HepG2 (cell line): ENCODE measurements around the gene ING2. TPM values are rescaled to one million over a fixed set of nuclear protein-coding genes. Genes with fewer than 3 reads are reported as not detected.
"Not testable (repeated sequence)": the region's sequence is repeated elsewhere in the genome, so short reads cannot be mapped to it uniquely, and the experiment has no call there.

Source experiments
- ATAC-seq: fragments of 200-7000 bp; cut with Tn5 transposase; 3 replicates; pipeline ENCODE4 v1.9.1; 2020; ENCODE audit warnings: mild to moderate bottlenecking, moderate library complexity
- BruUV-seq: library from RNA; stranded (reverse); fragments of 400-500 nt; replicated peaks from 2 replicates; lab custom pipeline; 2021; lab: Mats Ljungman, UMichigan
- CTCF ChIA-PET: fragments of 300-600 bp; formaldehyde crosslinking; extraction: SDS; loops from one replicate; lab custom pipeline; 2021; ENCODE audit warnings: low total read pairs, inconsistent platforms, low intra/inter-chr PET ratio; lab: Yijun Ruan, JAX
- POLR2A ChIA-PET: fragments of 350-600 bp; sonication (Branson Sonifier 250); formaldehyde crosslinking; loops from one replicate; lab custom pipeline; 2020; ENCODE audit warnings: antibody characterized with exemption, inconsistent platforms; lab: Yijun Ruan, JAX
- DNase-seq: peaks from one replicate; pipeline ENCODE4 v3.0.0-alpha.2; 2015; ENCODE audit warnings: low spot score
- FAIRE-seq: peaks from 3 replicates; lab custom pipeline; 2011; peaks lifted over from hg19 to GRCh38; lab: Jason Lieb, UNC
- H2AFZ ChIP-seq: one replicate; pipeline ENCODE4 v1.6.1; 2011; ENCODE audit warnings: low read length, inconsistent platforms
- H3K27ac ChIP-seq: fragments of 300-600 bp; 3 replicates; pipeline ENCODE4 v1.8.0; 2011; ENCODE audit warnings: mixed run types, mild to moderate bottlenecking, mixed read lengths, low read length, inconsistent platforms; ENCODE audit not compliant: insufficient read depth; ENCODE audit errors: extremely low read length
- H3K27me3 ChIP-seq, 2 experiments: fragments of 200-600 bp in 1 of 2; 2 replicates in 1 of 2; 3 replicates in 1 of 2; pipeline versions ENCODE4 v1.6.0 to v1.8.0; 2011; ENCODE audit warnings: low read length in 2 of 2, mild to moderate bottlenecking in 2 of 2, moderate library complexity in 2 of 2, inconsistent platforms in 1 of 2; ENCODE audit not compliant: insufficient read depth in 2 of 2, control insufficient read depth in 1 of 2
- H3K36me3 ChIP-seq, 2 experiments: fragments of 200-600 bp in 1 of 2; replicated peaks in 1 of 2; 2 replicates in 1 of 2; 3 replicates in 1 of 2; pipeline versions ENCODE4 v1.5.1 to v1.8.0; 2011; ENCODE audit warnings: low read length in 2 of 2, inconsistent platforms in 1 of 2; ENCODE audit not compliant: insufficient read depth in 2 of 2, control insufficient read depth in 1 of 2
- H3K4me1 ChIP-seq: 2 replicates; pipeline ENCODE4 v1.5.1; 2012; ENCODE audit warnings: low read length, inconsistent platforms; ENCODE audit not compliant: insufficient read depth
- H3K4me2 ChIP-seq: 2 replicates; pipeline ENCODE4 v1.6.0; 2011; ENCODE audit warnings: low read depth, low read length, inconsistent platforms
- H3K4me3 ChIP-seq, 3 experiments: fragments of 200-600 bp in 1 of 3; sonication (generic), shearing (Covaris generic) in 1 of 3; replicated peaks in 1 of 3; 2 replicates each; pipeline ENCODE4 v1.5.1; 2011 to 2016; ENCODE audit warnings: low read length in 3 of 3, inconsistent platforms in 2 of 3, low read depth in 2 of 3, mild to moderate bottlenecking in 2 of 3, control low read depth in 1 of 3, mixed read lengths in 1 of 3; ENCODE audit not compliant: insufficient read depth in 1 of 3
- H3K79me2 ChIP-seq: one replicate; pipeline ENCODE4 v1.6.1; 2011; ENCODE audit warnings: low read length, inconsistent platforms; ENCODE audit not compliant: insufficient read depth
- H3K9ac ChIP-seq: 2 replicates; pipeline ENCODE4 v1.6.0; 2011; ENCODE audit warnings: mild to moderate bottlenecking, low read depth, low read length, inconsistent platforms; ENCODE audit not compliant: insufficient read depth
- H3K9me3 ChIP-seq: 2 replicates; pipeline ENCODE4 v1.5.1; 2012; ENCODE audit warnings: mild to moderate bottlenecking, low read length
- H4K20me1 ChIP-seq: 2 replicates; pipeline ENCODE4 v1.6.0; 2011; ENCODE audit warnings: inconsistent platforms, mild to moderate bottlenecking, low read length, moderate library complexity; ENCODE audit not compliant: insufficient read depth
- ASH2L ChIP-seq: fragments of 300-600, 200-600 bp; sonication (generic); IDR thresholded peaks from 2 replicates; pipeline ENCODE4 v1.7.0; 2017; ENCODE audit warnings: low read depth, mild to moderate bottlenecking, moderate library complexity, mixed read lengths, low read length; ENCODE audit not compliant: insufficient read length
- PCBP2 ChIP-seq: fragments of 200-400 bp; formaldehyde crosslinking; optimal IDR thresholded peaks from 2 replicates; pipeline ENCODE3; 2018; ENCODE audit warnings: low read length, low read depth; ENCODE audit not compliant: poor library complexity, severe bottlenecking
- ZNF570 ChIP-seq: sonication (generic); formaldehyde crosslinking; IDR thresholded peaks from 2 replicates; pipeline ENCODE4 v1.4.0; 2020; ENCODE audit warnings: mild to moderate bottlenecking, missing genetic modification reagents, borderline replicate concordance
- WGBS: methylation state at CpG from one replicate; pipeline ENCODE4 v1.1.6; 2017; ENCODE audit warnings: low lambda C conversion rate; 5-methylcytosine and 5-hydroxymethylcytosine counted together
- in situ Hi-C: cut with HindIII; loops from 2 replicates; pipeline ENCODE4 v1.10.0; 2017; ENCODE audit warnings: low pct_unique_long_range_greater_than_20kb; ENCODE audit not compliant: extremely low pct_ligation_motif_present
- intact Hi-C: fragments of 100-400 bp; cut with micrococcal nuclease; formaldehyde crosslinking; loops from one replicate; pipeline ENCODE4 v1.10.0; 2022; ENCODE audit not compliant: unreplicated experiment
- polyA plus RNA-seq, 8 experiments: library from polyadenylated mRNA; depleted of rRNA in 3 of 8; stranded (reverse) in 7 of 8; unstranded in 1 of 8; fragments of >200 nt; fragmentation: Illumina TruSeq in 4 of 8; extraction: Trizol in 4 of 8; gene quantifications; 2 replicates each; pipeline versions ENCODE4 v1.2.1 to v1.2.3, GENCODE V29; 2011 to 2016; ENCODE audit warnings: low read depth in 4 of 8, missing spikeins in 1 of 8, mixed read lengths in 1 of 8; ENCODE audit not compliant: insufficient read depth in 1 of 8
- total RNA-seq, 5 experiments: library from RNA; depleted of rRNA; stranded (reverse); fragments of >200 nt; fragmentation: Illumina TruSeq; extraction: Trizol; gene quantifications; 2 replicates each; pipeline ENCODE4 v1.2.3, GENCODE V29; 2016; ENCODE audit warnings: low read depth in 1 of 5

ING2 gene
- total and polyA plus RNA-seq, 2 of the 13 experiments (the other 11 are each of a cell fraction or from before 2014, with no cell fraction given): 6.6 to 12.4 TPM

DNA sequence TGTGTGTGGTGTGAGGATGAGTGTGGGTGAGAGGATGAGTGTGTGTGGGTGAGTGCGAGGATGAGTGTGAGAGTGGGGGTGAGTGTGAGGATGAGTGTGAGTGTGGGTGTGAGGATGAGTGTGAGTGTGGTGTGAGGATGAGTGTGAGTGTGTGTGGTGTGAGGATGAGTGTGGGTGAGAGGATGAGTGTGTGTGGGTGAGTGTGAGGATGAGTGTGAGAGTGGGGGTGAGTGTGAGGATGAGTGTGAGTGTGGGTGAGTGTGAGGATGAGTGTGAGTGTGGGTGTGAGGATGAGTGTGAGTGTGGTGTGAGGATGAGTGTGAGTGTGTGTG, 48.3 kb downstream of the ING2 start:
- H3K4me2 ChIP-seq, POLR2A ChIA-PET, H3K27me3 ChIP-seq, H3K9me3 ChIP-seq, H3K79me2 ChIP-seq, BruUV-seq, intact Hi-C loops, H3K36me3 ChIP-seq, ATAC-seq, in situ Hi-C loops, H3K4me1 ChIP-seq, CTCF ChIA-PET, H3K4me3 ChIP-seq, H3K9ac ChIP-seq, FAIRE-seq, DNase-seq, H4K20me1 ChIP-seq, H2AFZ ChIP-seq, H3K27ac ChIP-seq: not testable (repeated sequence)
- WGBS: no CpG with 5 or more reads among the region's 1 CpG
- TF ChIP-seq ASH2L: peak; percentile 73

DNA sequence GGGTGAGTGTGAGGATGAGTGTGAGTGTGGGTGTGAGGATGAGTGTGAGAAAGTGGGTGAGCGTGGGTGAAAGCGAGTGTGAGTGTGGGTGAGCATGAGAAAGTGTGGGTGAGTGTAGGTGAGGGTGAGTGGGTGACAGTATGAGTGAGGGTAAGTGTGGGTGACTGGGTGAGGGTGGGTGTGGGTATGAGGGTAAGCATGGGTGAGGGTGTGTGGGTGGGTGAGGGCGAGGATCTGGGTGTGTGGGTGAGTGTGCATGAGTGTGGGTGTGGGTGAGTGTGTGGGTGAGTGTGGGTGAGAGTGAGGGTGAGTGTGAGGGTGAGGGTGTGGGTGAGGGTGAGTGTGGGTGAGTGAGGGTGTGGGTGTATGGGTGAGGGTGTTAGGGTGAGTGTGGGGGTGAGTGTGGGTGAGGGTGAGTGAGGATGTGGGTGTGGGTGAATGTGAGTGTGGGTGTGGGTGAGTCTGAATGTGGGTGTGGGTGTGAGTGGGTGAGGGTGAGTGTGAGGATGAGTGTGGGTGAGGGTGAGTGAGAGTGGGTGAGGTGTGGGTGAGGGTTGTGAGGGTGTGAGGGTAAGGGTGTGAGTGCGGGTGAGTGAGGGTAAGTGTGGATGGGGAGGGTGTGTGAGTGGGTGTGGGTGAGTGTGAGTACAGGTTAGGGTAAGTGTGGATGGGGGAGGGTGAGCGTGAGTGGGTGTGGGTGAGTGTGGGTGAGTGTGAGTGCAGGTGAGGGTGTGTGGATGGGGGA, 48.9 kb downstream of the ING2 start:
- DNase-seq (no peak), ATAC-seq (no peak), FAIRE-seq (no peak)
- H3K36me3 ChIP-seq: no peaks in the 10 kb centered on the region
- ChIA-PET POLR2A (no interaction called here), CTCF (no interaction called here)
- H3K27me3 ChIP-seq: no peaks in the 10 kb centered on the region; a peak in 1 of 5 replicates
- H3K79me2 ChIP-seq: no peaks in the 10 kb centered on the region
- H3K4me1 ChIP-seq: no peaks in the 10 kb centered on the region
- H4K20me1 ChIP-seq: no peaks in the 10 kb centered on the region
- intact Hi-C loops (no loop called here), in situ Hi-C loops (no loop called here)
- no peak overlapping the region for H3K4me3 ChIP-seq
- 82% methylated on average over 5 of the region's 5 CpGs for WGBS
- no TSS peak for BruUV-seq
- no peak overlapping the region for H2AFZ ChIP-seq
- TF ChIP-seq PCBP2 (peak; percentile 26), ZNF570 (CRISPR knock-in tag) (no peak)
- no peak overlapping the region for H3K27ac ChIP-seq
- H3K9me3 ChIP-seq: no peaks in the 10 kb centered on the region
- no peak overlapping the region for H3K9ac ChIP-seq
- no peak overlapping the region for H3K4me2 ChIP-seq
